Measurements from ENCODE around the gene TMEM273. TPM values are rescaled to one million over a fixed set of nuclear protein-coding genes. Genes with fewer than 3 reads are reported as not detected.
A peak's percentile ranks its signal among the peaks of the same experiment; 100 is the strongest.

The TMEM273 gene
- total and polyA plus RNA-seq, 4 donors: 12.0 to 41.8 (median 17.5) TPM

- Histone ChIP-seq H3K4me3 (no peak overlapping the region), H3K27ac (ENCODE audit: low read depth in 1 of 2, low read length in 1 of 2) (no peak overlapping the region), H3K9me3 (ENCODE audit: control insufficient read depth in 4 of 4, insufficient read depth in 3 of 4, low read length in 3 of 4) (no peaks in the 10 kb centered on the region), H3K9ac (ENCODE audit: insufficient read depth in 1 of 2, low read length in 2 of 2) (no peak overlapping the region), H3K4me1 (ENCODE audit: control insufficient read depth in 5 of 5, insufficient read depth in 5 of 5, low read length in 5 of 5) (peaks cover 0 to 36% (median 0%) of the 10 kb centered on the region in 5 donors), H3K36me3 (ENCODE audit: control insufficient read depth in 4 of 4, insufficient read depth in 4 of 4, low read length in 4 of 4) (no peaks in the 10 kb centered on the region), H3K27me3 (ENCODE audit: control insufficient read depth in 3 of 3, insufficient read depth in 3 of 3, low read length in 2 of 3) (peaks cover 0 to 4% (median 0%) of the 10 kb centered on the region in 3 donors)
- ATAC-seq (ENCODE audit: insufficient read depth, low FRiP score) (no peak), DNase-seq (no peak)
- WGBS, 2 donors: 91 to 92% methylated on average over 5 of the region's 5 CpGs
- TF ChIP-seq, protein P1, sequence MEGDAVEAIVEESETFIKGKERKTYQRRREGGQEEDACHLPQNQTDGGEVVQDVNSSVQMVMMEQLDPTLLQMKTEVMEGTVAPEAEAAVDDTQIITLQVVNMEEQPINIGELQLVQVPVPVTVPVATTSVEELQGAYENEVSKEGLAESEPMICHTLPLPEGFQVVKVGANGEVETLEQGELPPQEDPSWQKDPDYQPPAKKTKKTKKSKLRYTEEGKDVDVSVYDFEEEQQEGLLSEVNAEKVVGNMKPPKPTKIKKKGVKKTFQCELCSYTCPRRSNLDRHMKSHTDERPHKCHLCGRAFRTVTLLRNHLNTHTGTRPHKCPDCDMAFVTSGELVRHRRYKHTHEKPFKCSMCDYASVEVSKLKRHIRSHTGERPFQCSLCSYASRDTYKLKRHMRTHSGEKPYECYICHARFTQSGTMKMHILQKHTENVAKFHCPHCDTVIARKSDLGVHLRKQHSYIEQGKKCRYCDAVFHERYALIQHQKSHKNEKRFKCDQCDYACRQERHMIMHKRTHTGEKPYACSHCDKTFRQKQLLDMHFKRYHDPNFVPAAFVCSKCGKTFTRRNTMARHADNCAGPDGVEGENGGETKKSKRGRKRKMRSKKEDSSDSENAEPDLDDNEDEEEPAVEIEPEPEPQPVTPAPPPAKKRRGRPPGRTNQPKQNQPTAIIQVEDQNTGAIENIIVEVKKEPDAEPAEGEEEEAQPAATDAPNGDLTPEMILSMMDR (IDR thresholded peaks at IDR 0.05; ENCODE audit: control extremely low read depth, extremely low read depth): no peak
Measured at GRCh38 chr10:49116509-49117375, 71.4 kb downstream of the TMEM273 start.

GRCh38 chr10:49115796-49116508 lies 72.2 kb downstream of the TMEM273 start:
- 76 to 82% methylated on average over 14 of the region's 14 CpGs for WGBS, 2 donors
- no peaks in the 10 kb centered on the region for H3K9me3 ChIP-seq (ENCODE audit: control insufficient read depth in 4 of 4, insufficient read depth in 3 of 4, low read length in 3 of 4)
- TF ChIP-seq, protein P1 (IDR thresholded peaks at IDR 0.05; ENCODE audit: control extremely low read depth, extremely low read depth): no peak
- peaks cover 0 to 6% (median 0%) of the 10 kb centered on the region in 3 donors for H3K27me3 ChIP-seq (ENCODE audit: control insufficient read depth in 3 of 3, insufficient read depth in 3 of 3, low read length in 2 of 3)
- peaks cover 0 to 44% (median 5%) of the 10 kb centered on the region in 5 donors for H3K4me1 ChIP-seq (ENCODE audit: control insufficient read depth in 5 of 5, insufficient read depth in 5 of 5, low read length in 5 of 5)
- no peak overlapping the region for H3K4me3 ChIP-seq
- DNase-seq: no peak
- H3K27ac ChIP-seq (ENCODE audit: low read depth in 1 of 2, low read length in 1 of 2): no peak overlapping the region
- no peak for ATAC-seq (ENCODE audit: insufficient read depth, low FRiP score)
- no peak overlapping the region for H3K9ac ChIP-seq (ENCODE audit: insufficient read depth in 1 of 2, low read length in 2 of 2)
- H3K36me3 ChIP-seq (ENCODE audit: control insufficient read depth in 4 of 4, insufficient read depth in 4 of 4, low read length in 4 of 4): no peaks in the 10 kb centered on the region

GRCh38 chr10:49115015-49115795 lies 73.0 kb downstream of the TMEM273 start, which contains the start of gene VSTM4:
TSS of gene VSTM4 (minus strand) at chr10:49115522. CDS start at chr10:49115485, 37 bp downstream.
- ATAC-seq (ENCODE audit: insufficient read depth, low FRiP score) (no peak), DNase-seq (peak; percentile 65 to 79 (median 79))
- WGBS, 2 donors: 3 to 5% methylated on average over 47 to 95 of the region's 95 CpGs
- TF ChIP-seq, protein P1 (IDR thresholded peaks at IDR 0.05; ENCODE audit: control extremely low read depth, extremely low read depth): no peak
- H3K4me3 ChIP-seq: peak within 1 kb of the TSS; percentile 43
- H3K36me3 ChIP-seq (ENCODE audit: control insufficient read depth in 4 of 4, insufficient read depth in 4 of 4, low read length in 4 of 4): no peaks in the 10 kb centered on the region
- no peaks in the 10 kb centered on the region for H3K9me3 ChIP-seq (ENCODE audit: control insufficient read depth in 4 of 4, insufficient read depth in 3 of 4, low read length in 3 of 4)
- peak within 1 kb of the TSS; percentile 81 to 84 for H3K27ac ChIP-seq (ENCODE audit: low read depth in 1 of 2, low read length in 1 of 2)
- H3K27me3 ChIP-seq (ENCODE audit: control insufficient read depth in 3 of 3, insufficient read depth in 3 of 3, low read length in 2 of 3): peaks cover 0 to 6% (median 0%) of the 10 kb centered on the region in 3 donors
- H3K9ac ChIP-seq (ENCODE audit: insufficient read depth in 1 of 2, low read length in 2 of 2): peak within 1 kb of the TSS in 1 of 2 donors; percentile 93
- H3K4me1 ChIP-seq (ENCODE audit: control insufficient read depth in 5 of 5, insufficient read depth in 5 of 5, low read length in 5 of 5): peaks cover 0 to 51% (median 12%) of the 10 kb centered on the region in 5 donors
